ENCODE data around the gene ALDH1B1. TPM values are rescaled to one million over a fixed set of nuclear protein-coding genes. Genes with fewer than 3 reads are reported as not detected.

The ALDH1B1 gene
- total RNA-seq, 1 experiment from 2014 or later: 21.8 TPM

GRCh38 chr9:38443597-38443996 lies 51.1 kb downstream of the ALDH1B1 start:
- DNase-seq (ENCODE audit: low read depth): no peak
- in situ Hi-C loops (cut with HindIII; ENCODE audit: low pct_unique_long_range_greater_than_20kb, low sequenced_read_pairs): no loop called here

DNA sequence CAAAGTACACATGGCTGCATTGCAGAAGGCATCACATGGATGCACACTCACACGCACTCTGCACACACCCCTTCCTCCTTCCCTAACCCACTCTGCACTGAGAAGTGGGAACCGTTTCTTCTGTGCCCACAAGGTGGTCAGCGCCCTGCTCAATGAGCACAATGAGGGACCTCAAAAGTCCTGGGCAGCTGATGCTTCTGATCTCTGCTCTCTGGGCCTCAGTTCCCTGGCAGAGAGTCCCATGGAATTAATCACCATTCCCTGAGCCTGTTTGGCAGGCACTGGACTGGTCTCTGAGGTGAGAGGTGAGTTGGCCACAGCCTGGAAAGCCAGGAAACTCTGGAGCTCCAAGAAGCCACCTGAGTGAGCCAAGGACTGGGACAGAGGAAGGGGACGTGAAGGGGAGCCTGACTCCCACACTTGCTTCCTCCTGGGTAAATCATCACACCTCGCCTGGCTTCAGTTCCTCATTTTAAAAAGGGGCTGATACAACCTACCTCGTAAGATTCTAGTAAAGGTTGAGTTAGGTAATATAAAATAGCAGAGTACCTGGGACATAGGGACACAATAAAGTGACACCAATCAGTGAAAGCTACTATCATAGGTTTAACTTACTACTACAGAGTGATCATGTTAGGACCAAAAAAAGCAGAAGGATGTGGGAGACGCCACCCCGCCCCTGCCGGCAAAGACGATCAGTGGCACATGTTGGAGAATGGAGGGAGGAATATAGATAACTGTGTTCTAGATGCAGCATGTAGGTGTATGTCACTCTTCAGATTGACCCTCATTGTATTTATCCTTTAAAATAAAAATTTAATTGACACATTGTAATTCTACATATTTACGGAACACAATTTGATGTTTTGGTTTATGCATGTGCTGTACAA lies 52.9 kb downstream of the ALDH1B1 start:
- in situ Hi-C loops (cut with HindIII; ENCODE audit: low pct_unique_long_range_greater_than_20kb, low sequenced_read_pairs): no loop called here

GRCh38 chr9:38447703-38448102 lies 55.2 kb downstream of the ALDH1B1 start:
- in situ Hi-C loops (cut with HindIII; ENCODE audit: low pct_unique_long_range_greater_than_20kb, low sequenced_read_pairs): no loop called here
- DNase-seq (ENCODE audit: low read depth): no peak

More for the DNA sequence above, 52.9 kb downstream of the ALDH1B1 start:
- no peak for DNase-seq (ENCODE audit: low read depth)

Other genes with a start within 250 kb of the ALDH1B1 start
- 2.3 and 7.6 TPM in 2 replicates for gene IGFBPL1, start 31.8 kb downstream of the ALDH1B1 start, total RNA-seq (2014; rRNA removed; shearing (Covaris generic); ENCODE audit: low replicate concordance)
- gene ANKRD18A, start 227.9 kb downstream of the ALDH1B1 start, total RNA-seq (2014; rRNA removed; shearing (Covaris generic); ENCODE audit: low replicate concordance): 1.8 and 2.1 TPM in 2 replicates